ENCODE measurements around the gene NACC1. TPM values are rescaled to one million over a fixed set of nuclear protein-coding genes. Genes with fewer than 3 reads are reported as not detected.
A peak's percentile ranks its signal among the peaks of the same experiment; 100 is the strongest.

Gene NACC1
- total RNA-seq, 3 donors from 2014 or later = 42.2 to 58.9 (median 54.1) TPM

DNA sequence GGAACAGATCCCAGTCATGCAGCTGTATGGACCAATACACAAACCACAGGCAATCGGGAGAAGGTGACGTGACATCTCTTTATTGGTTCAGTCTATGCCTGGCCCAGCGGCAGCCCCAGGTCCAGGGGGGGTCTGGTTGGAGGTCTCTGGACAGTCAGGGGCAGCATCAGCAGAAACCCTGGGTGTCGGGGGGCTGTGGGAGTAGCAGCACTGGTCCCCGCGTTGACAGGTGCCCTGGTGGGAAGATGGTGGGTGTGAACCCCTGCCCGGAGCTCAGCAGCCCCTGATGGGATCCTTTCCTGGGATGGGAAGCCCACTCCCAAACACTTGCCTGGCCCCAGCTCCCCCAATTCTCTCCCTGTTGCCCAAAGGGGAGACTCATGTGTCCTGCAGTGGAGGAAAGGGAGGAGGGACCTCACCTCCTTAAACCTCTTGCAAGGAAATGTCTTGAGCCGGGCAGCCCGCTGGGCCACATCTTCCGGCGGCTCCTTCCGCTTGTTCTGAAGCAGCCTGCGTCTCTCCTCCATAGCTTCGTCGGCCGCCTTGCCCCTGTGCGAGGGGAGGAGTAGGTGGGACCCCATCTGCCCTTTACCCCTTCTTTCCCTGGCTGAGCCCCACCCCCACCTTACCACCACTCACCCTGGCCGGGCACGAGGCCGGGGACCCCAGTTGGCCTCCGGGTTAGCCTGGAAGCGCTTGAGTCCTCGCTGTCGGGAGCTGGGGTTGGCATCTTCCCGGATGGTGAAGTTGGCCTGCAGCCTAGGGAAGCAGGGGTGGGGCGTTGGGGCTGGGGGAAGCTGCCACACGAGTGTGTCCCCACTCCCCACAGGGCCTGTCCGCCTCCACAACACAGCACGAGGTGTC, 13.0 kb upstream of the NACC1 start:
- H3K4me3 ChIP-seq = no peak overlapping the region

DNA sequence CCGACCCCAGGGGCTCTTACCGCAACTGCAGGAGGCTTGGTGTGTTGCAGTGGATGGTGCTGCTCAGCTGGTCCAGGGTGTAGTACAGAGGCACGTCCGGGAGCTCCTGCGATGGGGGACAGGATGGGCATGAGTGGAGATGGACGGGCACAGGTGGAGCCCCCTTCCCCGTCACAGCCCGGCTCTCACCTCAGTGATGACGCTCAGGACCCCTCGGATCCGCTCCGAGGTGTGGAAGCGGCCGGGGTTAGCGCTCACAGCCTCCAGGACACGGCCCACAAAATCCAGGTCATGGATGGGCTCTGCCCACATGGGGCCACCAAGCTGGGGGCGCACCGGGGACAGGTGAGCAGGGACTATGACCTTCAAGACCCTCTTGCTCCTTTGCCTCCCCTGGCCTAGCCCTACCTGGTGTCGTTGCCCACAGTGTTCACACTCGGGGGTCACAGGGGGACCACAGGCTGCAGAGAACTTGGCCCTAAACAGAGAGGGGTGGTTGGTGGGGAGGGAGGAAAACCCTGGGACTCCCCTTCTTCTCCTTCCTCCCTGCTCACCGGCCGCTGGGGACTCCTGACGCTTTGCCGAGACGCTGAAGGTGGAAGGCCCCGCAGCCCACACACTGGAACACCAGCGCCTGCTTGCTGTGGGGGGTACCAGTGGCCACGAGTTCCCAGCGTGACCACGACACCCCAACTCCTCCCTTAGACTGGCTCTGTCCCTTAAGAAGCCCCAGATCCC, 8.5 kb upstream of the NACC1 start:
- TF ChIP-seq, protein P1, sequence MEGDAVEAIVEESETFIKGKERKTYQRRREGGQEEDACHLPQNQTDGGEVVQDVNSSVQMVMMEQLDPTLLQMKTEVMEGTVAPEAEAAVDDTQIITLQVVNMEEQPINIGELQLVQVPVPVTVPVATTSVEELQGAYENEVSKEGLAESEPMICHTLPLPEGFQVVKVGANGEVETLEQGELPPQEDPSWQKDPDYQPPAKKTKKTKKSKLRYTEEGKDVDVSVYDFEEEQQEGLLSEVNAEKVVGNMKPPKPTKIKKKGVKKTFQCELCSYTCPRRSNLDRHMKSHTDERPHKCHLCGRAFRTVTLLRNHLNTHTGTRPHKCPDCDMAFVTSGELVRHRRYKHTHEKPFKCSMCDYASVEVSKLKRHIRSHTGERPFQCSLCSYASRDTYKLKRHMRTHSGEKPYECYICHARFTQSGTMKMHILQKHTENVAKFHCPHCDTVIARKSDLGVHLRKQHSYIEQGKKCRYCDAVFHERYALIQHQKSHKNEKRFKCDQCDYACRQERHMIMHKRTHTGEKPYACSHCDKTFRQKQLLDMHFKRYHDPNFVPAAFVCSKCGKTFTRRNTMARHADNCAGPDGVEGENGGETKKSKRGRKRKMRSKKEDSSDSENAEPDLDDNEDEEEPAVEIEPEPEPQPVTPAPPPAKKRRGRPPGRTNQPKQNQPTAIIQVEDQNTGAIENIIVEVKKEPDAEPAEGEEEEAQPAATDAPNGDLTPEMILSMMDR (IDR thresholded peaks at IDR 0.05) = no peak
- ATAC-seq (no peak), DNase-seq (no peak)
- H3K36me3 ChIP-seq (ENCODE audit: low read depth) = no peaks in the 10 kb centered on the region
- no peaks in the 10 kb centered on the region for H3K4me1 ChIP-seq (ENCODE audit: low read depth)
- H3K4me3 ChIP-seq = no peak overlapping the region
- H3K9me3 ChIP-seq = no peaks in the 10 kb centered on the region
- intact Hi-C loops (cut with DNase I, micrococcal nuclease) = no loop called here

More for the DNA sequence above, 13.0 kb upstream of the NACC1 start:
- TF ChIP-seq, protein P1 (IDR thresholded peaks at IDR 0.05) = no peak
- Histone ChIP-seq H3K36me3 (ENCODE audit: low read depth) (no peaks in the 10 kb centered on the region), H3K9me3 (no peaks in the 10 kb centered on the region), H3K4me1 (ENCODE audit: low read depth) (peaks cover 14% of the 10 kb centered on the region)
- peak; percentile 9 for ATAC-seq
- intact Hi-C loops (cut with DNase I, micrococcal nuclease) = no loop called here
- DNase-seq = peak; percentile 26 to 75 (median 47)

DNA sequence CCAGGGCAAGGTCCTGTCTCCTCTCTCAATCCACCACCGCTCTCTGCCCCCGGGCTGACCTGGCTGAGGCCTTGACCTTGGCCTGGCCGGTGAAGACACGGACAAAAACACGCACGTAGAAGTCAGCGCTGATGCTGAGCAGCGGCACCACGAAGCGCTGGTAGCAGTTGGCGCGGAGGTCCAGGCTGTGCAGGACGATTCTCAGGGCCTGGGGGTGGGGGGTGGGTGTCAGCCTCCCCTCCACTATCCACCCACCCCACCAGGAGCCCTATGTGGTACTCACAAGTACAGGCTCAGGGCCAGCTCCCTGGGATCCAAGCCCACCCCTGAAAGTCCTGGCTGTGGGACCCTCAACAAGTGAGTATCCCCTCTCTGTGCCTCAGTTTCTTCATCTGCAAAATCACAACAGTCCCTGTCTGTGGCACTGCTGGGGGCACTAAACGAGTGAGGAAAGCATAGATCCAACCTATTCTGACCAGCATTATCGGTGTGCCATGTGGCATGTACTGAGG, 7.9 kb upstream of the NACC1 start:
- Histone ChIP-seq H3K4me3 (no peak overlapping the region), H3K4me1 (ENCODE audit: low read depth) (no peaks in the 10 kb centered on the region), H3K36me3 (ENCODE audit: low read depth) (no peaks in the 10 kb centered on the region), H3K9me3 (no peaks in the 10 kb centered on the region)
- TF ChIP-seq, protein P1 (IDR thresholded peaks at IDR 0.05) = no peak
- ATAC-seq (no peak), DNase-seq (no peak)
- intact Hi-C loops (cut with DNase I, micrococcal nuclease) = no loop called here

DNA sequence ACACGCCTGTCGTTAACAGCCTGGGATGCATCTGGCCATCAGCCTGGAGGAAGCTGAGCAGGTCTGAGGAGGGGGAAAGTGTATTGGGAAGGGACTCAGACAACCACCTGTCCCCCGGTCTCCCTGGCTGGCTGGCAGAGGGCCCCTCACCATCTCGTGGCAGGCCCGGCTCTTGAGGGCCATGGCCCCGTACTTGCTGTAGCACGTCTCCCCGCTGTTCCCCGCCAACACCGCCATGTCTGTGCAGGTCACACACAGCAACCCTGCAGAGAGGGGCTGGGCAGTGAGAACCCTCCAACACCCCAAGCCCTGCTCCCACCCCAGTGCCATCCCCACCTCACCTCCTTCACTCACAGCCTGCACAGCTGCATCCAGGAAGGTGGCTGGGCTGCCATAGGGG, 5.5 kb upstream of the NACC1 start:
- Histone ChIP-seq H3K4me3 (no peak overlapping the region), H3K36me3 (ENCODE audit: low read depth) (no peaks in the 10 kb centered on the region), H3K4me1 (ENCODE audit: low read depth) (peaks cover 10% of the 10 kb centered on the region), H3K9me3 (no peaks in the 10 kb centered on the region)
- no peak for ATAC-seq
- no peak for DNase-seq
- TF ChIP-seq, protein P1 (IDR thresholded peaks at IDR 0.05) = no peak
- intact Hi-C loops (cut with DNase I, micrococcal nuclease) = no loop called here

DNA sequence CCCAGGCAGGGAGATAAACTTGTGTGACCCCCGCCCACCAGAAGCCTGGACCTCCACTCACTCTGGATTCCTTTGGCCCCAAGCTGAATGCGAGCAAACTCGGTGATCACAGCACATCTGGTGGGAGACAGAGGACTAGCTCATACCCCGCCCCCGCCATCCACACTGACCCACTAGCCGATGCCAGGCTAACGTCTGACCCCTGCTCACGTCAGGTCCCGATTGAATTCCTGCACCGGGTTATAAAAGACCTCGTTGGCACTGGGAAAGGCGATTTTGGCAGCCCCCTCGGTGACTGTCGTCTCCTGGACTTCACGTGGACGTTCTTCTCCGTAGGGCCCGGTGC, 2.2 kb upstream of the NACC1 start:
- intact Hi-C loops (cut with DNase I, micrococcal nuclease) = no loop called here
- no peaks in the 10 kb centered on the region for H3K36me3 ChIP-seq (ENCODE audit: low read depth)

More for the DNA sequence above, 2.2 kb upstream of the NACC1 start:
- TF ChIP-seq, protein P1 (IDR thresholded peaks at IDR 0.05) = no peak
- ATAC-seq = no peak
- H3K4me1 ChIP-seq (ENCODE audit: low read depth) = peaks cover 23% of the 10 kb centered on the region
- no peaks in the 10 kb centered on the region for H3K9me3 ChIP-seq
- peak overlapping the region; percentile 75 for H3K4me3 ChIP-seq
- peak in 2 of 3 donors; percentile 16 to 55 for DNase-seq
